Measurements from ENCODE around the gene MAP7D1. TPM values are rescaled to one million over a fixed set of nuclear protein-coding genes. Genes with fewer than 3 reads are reported as not detected.

Gene MAP7D1
- total RNA-seq, 3 donors from 2014 or later: 67.4 to 78.0 (median 68.6) TPM

DNA sequence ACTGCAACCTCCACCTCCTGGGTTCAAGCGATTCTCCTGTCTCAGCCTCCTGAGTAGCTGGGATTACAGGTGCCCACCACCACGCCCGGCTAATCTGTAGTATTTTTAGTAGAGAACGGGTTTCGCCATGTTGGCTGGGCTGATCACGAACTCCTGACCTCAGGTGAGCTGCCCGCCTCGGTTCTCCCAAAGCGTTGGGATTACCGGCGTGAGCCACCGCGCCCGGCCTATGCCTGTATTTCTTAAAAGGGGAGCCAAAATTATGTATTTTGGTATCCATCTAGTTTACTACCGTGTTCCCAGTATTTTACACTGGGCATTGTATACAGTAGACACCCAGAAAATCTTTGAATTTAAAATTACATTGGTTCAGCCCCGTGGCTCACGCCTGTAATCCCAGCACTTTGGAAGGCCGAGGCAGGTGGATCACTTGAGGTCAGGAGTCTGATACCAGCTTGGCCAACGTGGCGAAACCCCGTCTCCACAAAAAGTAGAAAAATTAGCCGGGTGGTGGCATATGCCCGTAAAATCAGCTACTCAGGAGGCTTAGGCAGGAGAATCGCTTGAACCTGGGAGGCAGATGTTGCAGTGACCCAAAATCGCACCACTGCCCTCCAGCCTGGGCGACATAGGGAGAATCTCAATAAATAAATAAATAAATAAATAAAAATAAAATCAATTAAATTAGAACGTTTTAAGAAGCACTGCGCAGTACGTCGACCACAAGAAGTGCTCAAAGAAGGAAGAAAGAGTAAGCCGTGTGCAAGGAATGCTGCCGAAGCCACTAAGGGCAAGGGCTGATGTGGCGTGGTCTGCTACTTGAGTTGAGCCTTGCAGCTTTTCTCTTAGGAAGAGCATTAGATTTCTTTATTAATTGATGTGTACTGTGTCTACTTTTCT lies 66.8 kb downstream of the MAP7D1 start:
- DNase-seq (ENCODE audit: low spot score in 2 of 2): no peak
- Histone ChIP-seq H3K9me3 (no peaks in the 10 kb centered on the region), H3K36me3 (no peaks in the 10 kb centered on the region), H3K27me3 (no peaks in the 10 kb centered on the region), H3K4me3 (peak overlapping the region; percentile 73 to 86 (median 80)), H3K27ac (peak overlapping the region; percentile 91 to 98), H3K4me1 (peaks cover 8% of the 10 kb centered on the region in 2 donors)
- TF ChIP-seq POLR2A (IDR thresholded peaks at IDR 0.05): no peak
- TF ChIP-seq POLR2AphosphoS5 (IDR thresholded peaks at IDR 0.05): no peak
- TF ChIP-seq, protein P1, sequence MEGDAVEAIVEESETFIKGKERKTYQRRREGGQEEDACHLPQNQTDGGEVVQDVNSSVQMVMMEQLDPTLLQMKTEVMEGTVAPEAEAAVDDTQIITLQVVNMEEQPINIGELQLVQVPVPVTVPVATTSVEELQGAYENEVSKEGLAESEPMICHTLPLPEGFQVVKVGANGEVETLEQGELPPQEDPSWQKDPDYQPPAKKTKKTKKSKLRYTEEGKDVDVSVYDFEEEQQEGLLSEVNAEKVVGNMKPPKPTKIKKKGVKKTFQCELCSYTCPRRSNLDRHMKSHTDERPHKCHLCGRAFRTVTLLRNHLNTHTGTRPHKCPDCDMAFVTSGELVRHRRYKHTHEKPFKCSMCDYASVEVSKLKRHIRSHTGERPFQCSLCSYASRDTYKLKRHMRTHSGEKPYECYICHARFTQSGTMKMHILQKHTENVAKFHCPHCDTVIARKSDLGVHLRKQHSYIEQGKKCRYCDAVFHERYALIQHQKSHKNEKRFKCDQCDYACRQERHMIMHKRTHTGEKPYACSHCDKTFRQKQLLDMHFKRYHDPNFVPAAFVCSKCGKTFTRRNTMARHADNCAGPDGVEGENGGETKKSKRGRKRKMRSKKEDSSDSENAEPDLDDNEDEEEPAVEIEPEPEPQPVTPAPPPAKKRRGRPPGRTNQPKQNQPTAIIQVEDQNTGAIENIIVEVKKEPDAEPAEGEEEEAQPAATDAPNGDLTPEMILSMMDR (IDR thresholded peaks at IDR 0.05): no peak
- intact Hi-C loops (cut with DNase I; ENCODE audit: low total_unique reads): no loop called here

DNA sequence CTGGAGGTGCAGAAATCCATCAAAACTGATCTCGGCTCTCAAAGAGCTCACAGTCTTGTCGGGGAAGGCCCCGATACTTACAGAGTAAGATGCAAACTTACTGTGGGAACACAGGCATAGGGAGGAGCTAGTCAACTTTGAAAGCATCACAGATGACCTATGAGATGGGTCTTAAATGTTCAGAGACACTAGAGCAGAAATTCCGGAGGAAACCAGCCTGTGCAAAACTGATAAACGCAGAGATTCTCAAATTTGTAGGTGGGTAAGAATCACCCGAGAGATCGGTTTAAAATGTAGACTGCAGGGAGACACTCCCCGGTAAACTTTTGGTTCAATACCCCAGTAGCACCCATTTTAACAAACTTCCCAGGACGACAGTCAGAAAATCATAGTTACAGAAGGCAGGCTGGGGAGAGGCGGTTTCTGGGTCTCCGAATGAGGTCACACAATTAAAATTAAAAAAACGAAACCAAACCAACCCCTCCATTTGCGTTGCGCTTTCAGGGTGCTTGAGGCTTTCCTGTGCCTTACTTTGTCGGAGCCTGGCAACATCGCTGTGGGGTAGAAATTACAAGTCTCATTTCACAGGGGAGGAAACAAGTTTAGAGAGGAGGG lies 67.5 kb downstream of the MAP7D1 start:
- DNase-seq (ENCODE audit: low spot score in 2 of 2): no peak
- intact Hi-C loops (cut with DNase I; ENCODE audit: low total_unique reads): no loop called here
- H3K27ac ChIP-seq: peak overlapping the region; percentile 91 to 98

DNA sequence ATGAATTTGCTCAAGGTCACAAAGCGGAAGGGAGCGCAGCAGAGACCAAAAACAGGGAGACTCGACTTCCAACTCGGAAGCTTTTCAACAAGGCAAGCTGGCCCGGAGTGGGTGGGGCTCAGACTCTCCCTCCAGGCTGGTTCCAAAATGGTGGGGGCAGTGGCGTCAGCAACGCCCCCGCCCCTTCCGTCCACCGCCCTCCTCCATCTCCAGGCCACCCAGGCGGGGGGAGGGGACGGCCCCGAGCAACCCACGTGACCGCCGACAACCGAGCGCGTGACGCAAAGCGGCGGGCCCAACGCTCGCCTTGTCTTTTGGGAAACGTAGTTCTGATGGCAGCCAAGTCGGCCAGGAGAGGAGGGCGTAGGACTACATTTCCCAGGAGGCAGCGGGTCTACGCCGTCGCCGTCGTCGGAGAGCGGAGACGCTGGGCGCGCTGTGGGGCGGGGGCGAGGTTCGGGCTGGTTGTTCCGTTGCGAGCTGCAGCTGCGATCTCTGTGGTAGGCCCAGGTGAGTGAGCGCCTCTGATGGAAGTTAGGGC lies 68.1 kb downstream of the MAP7D1 start, which contains the start of gene THRAP3:
Gene THRAP3, plus strand, starts transcription at position 448 of the 541 bp plus-strand sequence. CDS start 58,121 bp downstream, outside the sequence.
- no peaks in the 10 kb centered on the region for H3K9me3 ChIP-seq
- peak within 1 kb of the TSS; percentile 91 to 98 for H3K27ac ChIP-seq
- H3K36me3 ChIP-seq: no peaks in the 10 kb centered on the region
- intact Hi-C loops (cut with DNase I; ENCODE audit: low total_unique reads): no loop called here
- peak; percentile 91 to 99 (median 98) for TF ChIP-seq POLR2AphosphoS5 (IDR thresholded peaks at IDR 0.05)
- TF ChIP-seq, protein P1 (IDR thresholded peaks at IDR 0.05): no peak
- peak; percentile 97 for TF ChIP-seq POLR2A (IDR thresholded peaks at IDR 0.05)
- H3K4me3 ChIP-seq: peak within 1 kb of the TSS; percentile 73 to 86 (median 80)
- peaks cover 8% of the 10 kb centered on the region in 2 donors for H3K4me1 ChIP-seq
- H3K27me3 ChIP-seq: no peaks in the 10 kb centered on the region
- peak; percentile 100 for DNase-seq (ENCODE audit: low spot score in 2 of 2)

More for the DNA sequence above, 67.5 kb downstream of the MAP7D1 start:
- H3K36me3 ChIP-seq: no peaks in the 10 kb centered on the region
- H3K4me1 ChIP-seq: peaks cover 8% of the 10 kb centered on the region in 2 donors
- TF ChIP-seq POLR2A (IDR thresholded peaks at IDR 0.05): no peak
- TF ChIP-seq POLR2AphosphoS5 (IDR thresholded peaks at IDR 0.05): no peak
- TF ChIP-seq, protein P1 (IDR thresholded peaks at IDR 0.05): no peak
- peak overlapping the region; percentile 73 to 86 (median 80) for H3K4me3 ChIP-seq
- no peaks in the 10 kb centered on the region for H3K27me3 ChIP-seq
- no peaks in the 10 kb centered on the region for H3K9me3 ChIP-seq

DNA sequence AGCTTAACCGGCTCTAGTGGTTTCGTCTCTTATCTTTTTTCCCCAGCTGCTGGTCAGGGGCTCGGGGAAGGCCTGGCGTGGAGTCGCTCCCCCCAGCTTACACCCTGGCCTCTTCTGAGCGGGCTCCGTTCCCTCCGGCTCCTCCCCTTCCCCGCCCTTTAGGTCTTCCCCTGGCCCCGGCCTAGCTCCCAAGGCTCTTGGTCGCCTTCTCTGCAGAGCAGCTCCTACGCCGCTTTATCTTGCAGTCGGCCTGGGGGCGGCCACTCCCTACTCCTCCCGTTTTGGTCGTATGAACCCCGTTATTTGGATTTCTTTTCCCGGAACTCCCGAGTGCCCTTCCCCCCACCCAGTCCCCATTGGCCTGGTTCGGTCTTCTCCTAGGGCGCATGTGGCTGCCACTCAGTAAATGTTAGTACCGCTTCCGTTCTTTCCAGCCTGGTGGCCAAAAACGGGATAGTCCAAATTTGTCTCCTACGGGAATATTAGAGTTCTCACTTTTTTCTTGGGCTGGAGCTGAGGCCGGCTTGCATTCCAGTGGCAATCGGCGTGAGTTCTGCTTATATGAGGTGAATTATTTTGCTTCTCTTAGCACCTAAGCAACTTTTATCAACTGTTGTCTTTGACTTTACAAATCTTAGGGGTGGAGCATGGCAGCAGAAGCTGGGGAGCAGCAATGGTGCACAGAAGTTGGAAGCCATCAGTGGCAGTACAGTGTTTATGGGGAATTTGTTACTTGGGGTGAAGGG lies 68.8 kb downstream of the MAP7D1 start:
- no peaks in the 10 kb centered on the region for H3K27me3 ChIP-seq
- peak overlapping the region; percentile 91 to 98 for H3K27ac ChIP-seq
- intact Hi-C loops (cut with DNase I; ENCODE audit: low total_unique reads): no loop called here
- DNase-seq (ENCODE audit: low spot score in 2 of 2): peak in 1 of 2 donors; percentile 73
- no peaks in the 10 kb centered on the region for H3K36me3 ChIP-seq
- no peaks in the 10 kb centered on the region for H3K9me3 ChIP-seq
- peaks cover 8% of the 10 kb centered on the region in 2 donors for H3K4me1 ChIP-seq
- peak overlapping the region; percentile 73 to 86 (median 80) for H3K4me3 ChIP-seq
- TF ChIP-seq POLR2AphosphoS5 (IDR thresholded peaks at IDR 0.05) (no peak), POLR2A (IDR thresholded peaks at IDR 0.05) (no peak)
- TF ChIP-seq, protein P1 (IDR thresholded peaks at IDR 0.05): peak; percentile 44 to 69 (median 66)
